Activated CD8-positive, alpha-beta T cell treated with anti-CD3 and anti-CD28 coated beads for 36 hours (primary cell): ENCODE results near the gene PCDH15. TPM values are rescaled to one million over a fixed set of nuclear protein-coding genes. Genes with fewer than 3 reads are reported as not detected.

Experiments used
- ATAC-seq: fragments of 200-7000 bp; cut with Tn5 transposase; one replicate; pipeline ENCODE4 v1.10.0; 2021; ENCODE audit warnings: mild to moderate bottlenecking, moderate library complexity
- CTCF ChIA-PET: fragments of 350-600 bp; sonication (Branson Sonifier 250); formaldehyde crosslinking; loops from one replicate; lab custom pipeline; 2021; ENCODE audit warnings: antibody characterized with exemption; lab: Charles Lee
- POLR2A ChIA-PET: fragments of 350-600 bp; sonication (Branson Sonifier 250); formaldehyde crosslinking; loops from one replicate; lab custom pipeline; 2021; ENCODE audit warnings: antibody characterized with exemption; lab: Charles Lee
- DNase-seq: peaks from one replicate; pipeline ENCODE4 v3.0.0-alpha.2; 2020
- H3K27ac Mint-ChIP-seq: one replicate; pipeline ENCODE4 v1.8.0; 2021; ENCODE audit warnings: mild to moderate bottlenecking, mixed read lengths
- H3K27me3 Mint-ChIP-seq: one replicate; pipeline ENCODE4 v1.8.0; 2021; ENCODE audit warnings: mixed read lengths
- H3K36me3 Mint-ChIP-seq: one replicate; pipeline ENCODE4 v1.8.0; 2021; ENCODE audit warnings: low read depth, mixed read lengths
- H3K4me1 Mint-ChIP-seq: one replicate; pipeline ENCODE4 v1.8.0; 2021; ENCODE audit warnings: low read depth, mixed read lengths
- H3K4me3 Mint-ChIP-seq: one replicate; pipeline ENCODE4 v1.8.0; 2021; ENCODE audit warnings: mild to moderate bottlenecking, moderate library complexity, mixed read lengths
- H3K9me3 Mint-ChIP-seq: one replicate; pipeline ENCODE4 v1.8.0; 2021; ENCODE audit warnings: mixed read lengths
- intact Hi-C: fragments of 100-400 bp; cut with micrococcal nuclease; formaldehyde crosslinking; loops from one replicate; pipeline ENCODE4 v1.10.0; 2022
- total RNA-seq, 2 experiments: library from RNA; stranded (reverse); gene quantifications; one replicate each; pipeline ENCODE4 v1.2.3, GENCODE V29; 2021
- TF ChIP-seq, protein P1 (sequence below): fragments of 200-600 bp; IDR thresholded peaks from one replicate; pipeline ENCODE4 v1.8.0; 2022; ENCODE audit warnings: antibody characterized with exemption, mild to moderate bottlenecking

Gene PCDH15
- total RNA-seq, 2 experiments from 2014 or later = not detected

DNA sequence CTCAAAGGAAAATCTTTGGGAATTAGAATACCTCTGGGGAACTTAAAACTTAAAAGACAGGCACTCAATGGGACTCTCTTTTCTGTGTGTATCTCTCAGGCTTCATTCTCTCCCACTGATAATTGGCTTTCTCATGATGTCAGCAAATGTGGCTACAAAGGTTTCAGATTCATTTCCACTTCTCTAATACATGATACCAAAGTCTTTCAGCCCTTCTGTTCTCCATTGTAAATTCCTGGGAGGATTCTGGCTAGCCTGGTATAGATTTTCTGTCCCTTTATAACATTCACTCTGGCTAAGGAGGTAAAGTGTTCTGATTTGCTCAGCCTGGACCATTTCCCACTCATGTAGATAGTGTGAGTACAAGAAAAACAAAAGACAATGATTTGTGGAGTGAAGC, 606.2 kb downstream of the PCDH15 start:
- H3K4me3 Mint-ChIP-seq = no peak overlapping the region

DNA sequence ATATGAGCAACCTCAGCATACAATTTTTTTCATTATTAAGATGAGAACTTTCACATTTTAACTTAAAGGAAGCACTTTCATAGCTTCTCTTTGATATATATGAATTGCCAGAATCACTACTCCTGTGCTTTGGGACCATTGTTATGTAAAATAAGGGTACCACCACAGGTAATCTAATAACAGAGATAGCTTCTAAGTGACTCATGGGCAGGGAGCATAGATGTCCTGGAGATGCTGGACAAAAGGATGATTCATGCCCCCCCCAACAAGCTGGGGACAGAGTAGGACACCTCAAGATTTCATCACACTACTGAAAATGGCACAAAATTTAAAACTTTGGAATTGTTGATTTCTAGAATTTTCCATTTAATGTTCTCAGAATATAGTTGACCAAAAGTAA, 641.1 kb downstream of the PCDH15 start:
- no peak for ATAC-seq
- ChIA-PET POLR2A (no interaction called here), CTCF (no interaction called here)
- Mint-ChIP-seq H3K27ac (no peak overlapping the region), H3K4me3 (no peak overlapping the region), H3K4me1 (no peaks in the 10 kb centered on the region), H3K9me3 (peaks cover 13% of the 10 kb centered on the region), H3K36me3 (no peaks in the 10 kb centered on the region), H3K27me3 (no peaks in the 10 kb centered on the region)
- TF ChIP-seq, protein P1, sequence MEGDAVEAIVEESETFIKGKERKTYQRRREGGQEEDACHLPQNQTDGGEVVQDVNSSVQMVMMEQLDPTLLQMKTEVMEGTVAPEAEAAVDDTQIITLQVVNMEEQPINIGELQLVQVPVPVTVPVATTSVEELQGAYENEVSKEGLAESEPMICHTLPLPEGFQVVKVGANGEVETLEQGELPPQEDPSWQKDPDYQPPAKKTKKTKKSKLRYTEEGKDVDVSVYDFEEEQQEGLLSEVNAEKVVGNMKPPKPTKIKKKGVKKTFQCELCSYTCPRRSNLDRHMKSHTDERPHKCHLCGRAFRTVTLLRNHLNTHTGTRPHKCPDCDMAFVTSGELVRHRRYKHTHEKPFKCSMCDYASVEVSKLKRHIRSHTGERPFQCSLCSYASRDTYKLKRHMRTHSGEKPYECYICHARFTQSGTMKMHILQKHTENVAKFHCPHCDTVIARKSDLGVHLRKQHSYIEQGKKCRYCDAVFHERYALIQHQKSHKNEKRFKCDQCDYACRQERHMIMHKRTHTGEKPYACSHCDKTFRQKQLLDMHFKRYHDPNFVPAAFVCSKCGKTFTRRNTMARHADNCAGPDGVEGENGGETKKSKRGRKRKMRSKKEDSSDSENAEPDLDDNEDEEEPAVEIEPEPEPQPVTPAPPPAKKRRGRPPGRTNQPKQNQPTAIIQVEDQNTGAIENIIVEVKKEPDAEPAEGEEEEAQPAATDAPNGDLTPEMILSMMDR = no peak
- no peak for DNase-seq
- intact Hi-C loops = no loop called here

More for the DNA sequence above, 606.2 kb downstream of the PCDH15 start:
- H3K9me3 Mint-ChIP-seq = peaks cover 5% of the 10 kb centered on the region
- no peaks in the 10 kb centered on the region for H3K36me3 Mint-ChIP-seq
- H3K27ac Mint-ChIP-seq = no peak overlapping the region
- ChIA-PET CTCF (no interaction called here), POLR2A (no interaction called here)
- intact Hi-C loops = no loop called here
- DNase-seq = no peak
- no peak for ATAC-seq
- no peaks in the 10 kb centered on the region for H3K27me3 Mint-ChIP-seq
- TF ChIP-seq, protein P1 = no peak
- H3K4me1 Mint-ChIP-seq = no peaks in the 10 kb centered on the region

DNA sequence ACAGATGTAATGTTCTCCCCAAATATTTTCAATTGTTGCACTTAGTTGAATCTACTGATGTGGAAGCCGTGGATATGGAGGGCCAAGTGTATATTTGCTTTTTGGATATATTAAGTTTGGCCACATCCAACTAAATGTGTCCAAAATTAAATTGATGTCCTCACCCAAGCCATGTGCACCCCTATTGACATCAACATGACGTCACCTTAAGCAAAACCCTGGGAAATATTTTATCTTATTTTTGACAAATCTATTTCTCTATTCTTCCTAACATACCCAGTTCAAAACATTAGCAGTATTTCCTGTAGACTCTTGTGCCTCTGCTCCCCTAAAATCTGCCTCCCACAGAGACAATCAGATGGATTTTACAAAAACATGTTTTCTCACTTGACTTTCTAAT, 652.5 kb downstream of the PCDH15 start:
- peaks cover 9% of the 10 kb centered on the region for H3K9me3 Mint-ChIP-seq
- no peaks in the 10 kb centered on the region for H3K4me1 Mint-ChIP-seq
- CTCF ChIA-PET = no interaction called here
- POLR2A ChIA-PET = no interaction called here
- ATAC-seq = no peak
- no peaks in the 10 kb centered on the region for H3K27me3 Mint-ChIP-seq
- TF ChIP-seq, protein P1 = no peak
- no peaks in the 10 kb centered on the region for H3K36me3 Mint-ChIP-seq
- H3K4me3 Mint-ChIP-seq = no peak overlapping the region
- DNase-seq = no peak
- H3K27ac Mint-ChIP-seq = no peak overlapping the region
- intact Hi-C loops = no loop called here

DNA sequence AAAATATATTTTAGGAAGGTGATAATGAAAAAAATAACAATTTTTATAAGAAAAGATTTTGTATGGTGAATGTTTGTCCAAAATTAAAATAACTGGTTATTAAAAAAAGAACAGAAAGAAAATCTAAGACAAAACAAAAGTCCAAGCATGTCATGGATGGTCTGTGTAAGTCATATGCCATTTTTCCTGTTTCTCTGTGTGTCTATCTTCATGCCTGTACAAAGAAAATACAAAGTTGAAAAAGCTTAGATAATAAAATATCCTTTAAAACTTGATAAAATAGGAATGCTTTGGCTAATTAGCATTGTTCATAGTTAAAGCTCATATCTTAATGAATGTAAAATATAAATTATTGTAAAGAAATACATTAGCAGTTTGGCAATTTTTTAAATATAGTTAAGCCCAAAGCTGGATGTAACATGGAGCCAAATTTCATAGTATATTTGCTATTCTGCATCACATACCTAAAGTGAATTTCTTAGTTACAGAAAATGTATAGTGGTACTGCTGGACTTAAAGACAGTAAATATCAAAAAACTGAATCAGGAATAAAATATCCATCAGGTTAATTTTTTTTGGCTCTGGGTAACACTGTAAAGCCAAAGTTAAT, 661.1 kb downstream of the PCDH15 start:
- Mint-ChIP-seq H3K36me3 (no peaks in the 10 kb centered on the region), H3K9me3 (peaks cover 20% of the 10 kb centered on the region), H3K27ac (no peak overlapping the region), H3K4me1 (no peaks in the 10 kb centered on the region), H3K4me3 (no peak overlapping the region), H3K27me3 (no peaks in the 10 kb centered on the region)
- TF ChIP-seq, protein P1 = no peak
- DNase-seq (no peak), ATAC-seq (no peak)
- intact Hi-C loops = no loop called here
- ChIA-PET POLR2A (no interaction called here), CTCF (no interaction called here)

DNA sequence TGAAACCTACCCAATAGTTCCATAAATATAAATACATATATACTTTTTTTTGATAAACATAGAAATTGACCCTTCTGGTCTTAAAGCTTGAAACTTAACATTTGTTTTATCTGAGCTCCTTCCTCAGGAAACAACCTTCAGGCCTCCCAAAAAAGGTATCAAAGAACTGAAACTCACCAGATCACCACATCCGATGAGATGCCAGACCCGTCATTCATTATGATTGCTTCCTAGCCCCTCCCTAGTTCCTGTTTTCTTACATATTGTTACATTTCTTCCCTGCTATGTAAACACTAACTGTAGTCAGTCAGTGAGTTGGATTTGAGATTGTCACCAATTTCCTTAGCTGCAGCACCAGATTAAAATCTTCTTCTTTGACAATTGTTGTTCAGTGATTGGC, 663.6 kb downstream of the PCDH15 start:
- TF ChIP-seq, protein P1 = no peak
- Mint-ChIP-seq H3K36me3 (no peaks in the 10 kb centered on the region), H3K4me1 (no peaks in the 10 kb centered on the region), H3K27me3 (no peaks in the 10 kb centered on the region), H3K9me3 (peaks cover 13% of the 10 kb centered on the region), H3K27ac (no peak overlapping the region), H3K4me3 (no peak overlapping the region)
- ChIA-PET POLR2A (no interaction called here), CTCF (no interaction called here)
- intact Hi-C loops = no loop called here
- DNase-seq = no peak
- ATAC-seq = no peak
